Stomach (tissue), 4 donors: ENCODE results near the gene MYH11.

Source experiments
- CTCF ChIP-seq, 7 experiments: fragments of 450-650 bp in 4 of 7; fragments of 200-600 bp in 3 of 7; sonication (generic) in 3 of 7; IDR thresholded peaks; one replicate each; pipeline ENCODE4 v1.5.1; 2016 to 2019; ENCODE audit warnings: antibody characterized with exemption in 7 of 7, control low read depth in 2 of 7, mild to moderate bottlenecking in 1 of 7
- POLR2AphosphoS5 ChIP-seq, 3 donors: sonication (generic); formaldehyde crosslinking; IDR thresholded peaks; one replicate each; pipeline ENCODE4 v1.6.1; 2016; ENCODE audit warnings: antibody characterized with exemption in 3 of 3

DNA sequence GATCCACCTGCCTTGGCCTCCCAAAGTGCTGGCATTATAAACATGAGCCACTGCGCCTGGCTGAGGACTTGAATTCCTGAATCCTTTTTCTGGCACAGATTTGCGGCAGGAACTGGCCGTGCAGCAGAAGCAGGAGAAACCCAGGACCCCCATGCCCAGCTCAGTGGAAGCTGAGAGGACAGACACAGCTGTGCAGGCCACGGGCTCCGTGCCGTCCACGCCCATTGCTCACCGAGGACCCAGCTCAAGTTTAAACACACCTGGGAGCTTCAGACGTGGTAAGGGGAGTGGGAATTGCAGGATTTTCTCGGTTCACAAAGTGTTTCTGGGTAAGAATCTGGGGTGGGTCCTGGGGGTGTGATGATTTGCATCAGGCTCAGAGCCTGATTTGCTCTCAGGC, 165.8 kb downstream of the MYH11 start:
- no peak for TF ChIP-seq CTCF (IDR thresholded peaks at IDR 0.05)
- TF ChIP-seq POLR2AphosphoS5 (IDR thresholded peaks at IDR 0.05), result no peak
